ENCODE data around the gene CSNK1D.
A peak's percentile ranks its signal among the peaks of the same experiment; 100 is the strongest.

The CSNK1D gene

DNA sequence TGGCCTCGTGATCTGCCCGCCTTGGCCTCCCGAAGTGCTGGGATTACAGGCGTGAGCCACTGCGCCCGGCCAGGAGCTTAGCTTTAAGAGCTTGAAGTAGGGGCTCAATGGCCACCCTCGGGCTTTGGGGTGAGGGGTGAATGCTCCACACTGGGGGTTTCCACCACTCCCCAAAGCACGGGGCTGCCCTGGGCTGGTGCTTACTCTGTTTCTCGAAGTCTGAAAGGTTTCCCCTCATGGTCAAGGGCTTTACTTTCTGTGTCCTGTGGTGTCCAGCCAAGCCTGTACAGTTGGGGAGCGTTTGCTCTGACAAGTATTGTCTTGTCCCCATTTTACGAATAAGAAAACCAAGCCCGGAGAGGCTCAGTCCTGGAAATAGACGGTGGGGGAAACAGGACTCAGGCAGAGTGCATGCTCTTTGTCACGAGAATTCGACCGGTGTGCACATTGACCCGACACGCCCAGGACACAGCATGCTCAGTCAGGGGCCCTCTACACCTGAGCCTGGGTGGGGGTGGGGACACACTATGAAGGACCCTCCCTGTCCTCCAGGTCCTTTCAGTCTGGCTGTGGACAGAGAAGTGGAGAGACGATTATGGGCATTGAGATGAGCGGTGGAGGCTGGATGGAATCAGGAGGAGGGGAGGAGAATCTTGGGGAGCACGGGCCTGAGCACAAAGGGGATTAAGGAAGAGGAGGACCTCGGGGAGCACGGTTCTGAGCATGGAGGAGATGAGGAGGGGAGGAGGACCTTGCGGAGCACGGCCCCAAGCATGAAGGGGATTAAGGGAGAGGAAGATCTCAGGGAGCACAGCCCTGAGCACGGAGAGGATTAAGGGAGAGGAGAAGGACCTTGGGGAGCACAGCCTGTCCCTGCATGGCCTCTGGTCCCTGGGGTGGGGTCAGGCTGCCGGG is 36.4 kb upstream of the CSNK1D start:
- DNase-seq = no peak

DNA sequence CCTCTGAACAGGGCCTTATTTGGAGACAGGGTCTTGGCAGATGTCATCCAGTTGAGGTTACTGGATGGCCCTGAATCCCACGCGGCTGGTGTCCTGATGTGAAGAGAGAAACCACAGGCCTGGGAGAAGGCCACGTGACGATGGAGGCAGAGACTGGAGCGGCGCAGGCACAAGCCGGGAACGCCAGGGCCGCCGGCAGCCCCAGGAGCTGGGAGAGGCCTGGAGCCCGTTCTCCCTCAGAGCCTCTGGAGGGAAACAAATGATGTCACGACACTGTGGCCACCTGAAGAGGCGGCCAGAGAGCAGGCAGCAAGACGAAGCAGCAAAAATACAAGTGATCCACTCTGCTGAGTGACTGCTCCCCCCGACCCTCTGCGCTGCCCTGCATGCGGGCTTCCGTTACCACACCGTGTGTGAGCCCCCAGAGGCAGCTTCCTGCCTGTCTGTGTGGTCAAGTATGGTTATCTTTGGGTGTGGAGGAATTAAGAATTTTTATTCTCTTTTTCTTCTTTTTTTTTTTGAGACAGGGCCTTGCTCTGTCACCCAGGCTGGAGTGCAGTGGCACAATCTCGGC is 32.3 kb upstream of the CSNK1D start:
- DNase-seq = no peak

DNA sequence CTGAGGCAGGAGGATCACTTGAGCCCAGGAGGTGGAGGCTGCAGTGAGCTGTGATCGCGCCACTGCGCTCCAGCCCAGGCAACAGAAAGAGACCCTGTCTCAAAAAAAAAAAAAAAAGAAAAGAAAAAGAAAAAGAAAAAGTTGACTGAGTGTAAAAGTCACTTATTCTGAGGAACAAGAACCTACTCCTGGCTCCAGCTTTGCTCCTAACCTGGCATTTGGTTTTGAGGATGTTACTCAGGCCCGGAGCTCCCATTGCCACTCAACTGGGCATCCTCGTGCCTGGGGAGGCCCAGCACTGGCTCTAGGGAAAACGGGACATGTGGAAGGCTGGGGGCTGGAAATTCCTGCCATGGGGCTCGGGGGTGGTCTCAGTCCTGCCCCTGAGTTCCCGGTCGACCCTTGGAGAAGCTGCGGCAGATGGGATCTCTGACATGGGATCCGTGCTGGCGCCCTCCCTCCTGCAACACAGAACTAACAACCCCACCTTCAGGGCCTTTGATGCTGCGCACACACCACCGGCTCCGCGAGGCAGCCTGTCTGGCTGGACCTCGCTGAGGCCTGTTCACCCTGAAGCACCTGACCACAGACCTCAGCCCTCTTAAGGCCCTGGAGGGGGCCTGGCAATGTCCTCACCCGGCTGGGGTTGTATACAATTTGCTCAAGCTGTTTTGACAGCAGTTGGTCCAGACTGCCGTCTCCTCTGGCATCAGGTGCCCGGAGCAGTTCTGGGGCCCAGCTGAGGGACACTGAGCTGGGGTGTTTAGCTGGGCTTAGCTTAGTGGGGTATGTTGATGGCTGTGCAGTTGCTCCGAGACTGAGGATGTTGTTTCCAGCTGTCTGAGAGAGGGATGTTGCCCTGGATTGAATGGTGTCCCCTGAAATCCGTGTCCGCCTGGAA is 31.6 kb upstream of the CSNK1D start:
- no peak for DNase-seq

- DNase-seq = no peak
Measured at GRCh38 chr17:82303944-82304808, 30.7 kb upstream of the CSNK1D start.

GRCh38 chr17:82302991-82303943 is 29.8 kb upstream of the CSNK1D start:
- peak; percentile 64 for DNase-seq

GRCh38 chr17:82302568-82302963 is 29.1 kb upstream of the CSNK1D start:
- DNase-seq = peak; percentile 41

DNA sequence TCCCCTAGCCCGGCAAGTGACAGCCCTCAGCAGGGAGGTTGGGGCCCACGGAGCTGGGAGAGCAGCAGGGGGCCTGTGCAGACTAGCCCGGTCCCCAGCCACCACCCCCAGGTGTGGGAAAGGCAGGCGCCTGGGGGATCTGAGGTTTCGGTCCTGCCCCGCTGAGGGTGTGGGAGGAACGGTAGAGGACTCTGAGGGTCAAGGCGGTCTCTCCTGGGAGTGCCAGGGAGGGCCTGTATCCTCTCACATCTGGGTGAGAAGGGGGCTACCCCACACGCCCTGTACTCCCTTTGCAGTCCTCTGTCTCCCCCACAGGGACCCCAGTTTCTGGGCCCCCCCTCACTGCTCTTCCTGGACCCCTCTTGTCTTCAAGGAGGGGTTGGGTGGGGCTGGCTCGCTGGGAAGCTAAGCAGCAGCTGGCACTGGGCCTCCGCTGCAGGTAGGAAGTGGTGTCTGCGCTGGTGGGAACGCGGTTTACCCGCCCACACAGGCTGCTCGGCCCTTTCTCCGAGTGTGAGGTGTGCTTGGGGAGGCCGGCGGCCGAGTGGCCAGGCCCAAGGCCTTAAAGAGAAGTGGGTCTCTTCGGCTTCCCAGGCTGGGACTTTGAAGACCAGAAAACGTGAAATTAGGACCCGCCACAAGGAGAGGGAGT is 28.5 kb upstream of the CSNK1D start:
- DNase-seq = peak; percentile 70

DNA sequence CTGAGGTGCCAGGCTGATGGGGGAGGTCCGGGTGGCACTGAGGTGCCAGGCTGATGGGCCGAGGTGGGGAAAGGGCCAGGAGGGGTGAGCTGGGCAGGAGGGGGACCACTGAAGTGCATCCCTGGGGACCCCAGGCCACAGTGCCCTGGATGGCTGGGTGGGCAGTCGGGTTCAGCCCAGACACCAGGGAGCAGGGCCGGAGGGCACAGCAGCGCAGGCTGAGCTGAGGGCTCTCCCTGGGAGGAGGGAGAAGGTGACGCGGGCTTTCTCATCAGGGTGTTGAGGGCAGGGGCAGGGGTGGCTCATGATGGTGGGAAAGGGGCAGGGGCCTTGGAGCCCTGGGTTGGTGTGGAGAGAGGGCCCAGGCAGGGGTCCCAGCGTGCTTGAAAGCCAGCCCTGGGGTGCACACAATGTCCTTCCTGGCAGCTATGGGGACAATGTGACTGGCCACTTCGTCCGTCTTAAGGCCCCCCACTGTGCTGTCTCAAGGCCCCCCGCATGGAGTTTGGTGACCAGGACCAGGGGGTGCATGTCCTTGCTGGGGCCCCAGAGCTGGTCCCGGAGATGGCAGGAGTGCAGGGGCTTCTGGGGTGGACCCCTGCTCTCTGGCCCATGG is 27.9 kb upstream of the CSNK1D start:
- no peak for DNase-seq

DNA sequence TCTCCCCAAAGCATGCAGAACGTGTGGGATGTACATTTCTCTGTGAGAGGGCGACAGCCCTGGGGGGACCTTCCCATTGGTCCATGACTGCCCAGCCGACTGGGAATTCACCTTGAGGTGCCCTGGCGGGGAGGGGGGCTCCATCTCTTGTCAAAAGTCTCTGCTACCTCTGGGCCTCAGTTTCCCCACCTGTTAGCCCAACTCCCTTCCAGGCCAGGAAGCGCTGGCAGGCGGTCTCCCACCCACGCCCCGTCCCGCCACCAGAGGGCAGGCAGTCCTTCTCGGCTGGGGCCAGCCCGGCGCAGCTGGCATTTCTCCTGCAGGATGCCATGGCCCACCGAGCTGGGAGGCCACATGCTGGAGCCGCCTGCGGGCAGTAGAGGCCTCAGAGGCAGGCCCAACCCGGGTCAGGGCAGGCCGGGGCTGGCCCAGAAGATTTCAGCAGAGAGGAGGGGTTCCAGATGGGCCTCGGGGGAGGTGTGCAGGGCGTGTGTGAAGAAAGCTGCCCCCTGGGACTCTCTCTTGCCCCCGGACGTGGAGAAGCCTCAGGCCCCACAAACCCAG is 27.3 kb upstream of the CSNK1D start:
- peak; percentile 83 for DNase-seq

GRCh38 chr17:82300228-82300627 is 26.7 kb upstream of the CSNK1D start:
- DNase-seq = no peak

- DNase-seq = peak; percentile 55
Measured at GRCh38 chr17:82299452-82299851, 26.0 kb upstream of the CSNK1D start.

DNA sequence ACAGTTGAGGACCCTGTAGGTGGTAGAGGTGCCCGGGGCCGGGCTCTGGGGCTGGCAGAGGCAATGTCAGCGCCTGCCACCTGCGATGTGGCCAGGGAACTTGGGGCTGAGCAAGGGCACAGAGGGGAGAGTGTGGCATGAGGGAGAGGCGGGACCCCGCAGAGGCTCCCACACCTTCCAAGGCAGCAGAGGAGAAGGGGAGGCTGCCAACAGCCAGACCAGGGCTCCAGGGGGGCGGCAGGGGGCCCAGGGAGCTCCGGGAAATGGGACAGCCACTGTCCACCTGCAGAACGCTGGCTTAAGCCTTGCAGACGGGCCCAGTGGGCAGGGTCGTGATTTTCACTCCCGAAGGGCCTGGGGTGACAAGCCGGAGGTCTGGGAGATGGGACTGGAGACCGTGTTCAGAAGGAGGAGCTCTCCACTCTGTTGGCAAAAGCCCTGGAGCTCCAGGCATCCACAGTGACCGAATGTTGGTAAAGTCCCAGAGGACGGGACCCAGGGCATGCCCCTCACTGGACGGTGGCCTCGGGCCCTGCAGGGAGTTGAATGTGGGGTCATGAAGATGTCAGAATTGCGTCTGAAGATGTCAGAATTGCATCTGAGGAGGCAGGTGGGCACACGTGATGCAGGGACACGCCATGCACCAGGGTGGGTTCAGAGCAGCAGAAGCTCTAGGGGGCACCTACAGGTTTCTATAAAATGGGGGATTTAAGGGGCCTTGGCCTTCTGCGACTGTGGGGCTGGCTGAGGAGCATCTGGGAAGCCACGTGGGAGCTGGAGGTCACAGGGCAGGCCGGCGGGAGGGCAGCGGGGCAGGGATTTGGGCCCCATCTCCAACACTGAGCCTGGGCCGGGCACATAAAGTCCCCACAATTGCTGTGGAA is 25.3 kb upstream of the CSNK1D start:
- no peak for DNase-seq

- peak; percentile 93 for DNase-seq
Measured at GRCh38 chr17:82297714-82298537, 24.4 kb upstream of the CSNK1D start.

- peak; percentile 82 for DNase-seq
Measured at GRCh38 chr17:82297280-82297713, 23.8 kb upstream of the CSNK1D start.

DNA sequence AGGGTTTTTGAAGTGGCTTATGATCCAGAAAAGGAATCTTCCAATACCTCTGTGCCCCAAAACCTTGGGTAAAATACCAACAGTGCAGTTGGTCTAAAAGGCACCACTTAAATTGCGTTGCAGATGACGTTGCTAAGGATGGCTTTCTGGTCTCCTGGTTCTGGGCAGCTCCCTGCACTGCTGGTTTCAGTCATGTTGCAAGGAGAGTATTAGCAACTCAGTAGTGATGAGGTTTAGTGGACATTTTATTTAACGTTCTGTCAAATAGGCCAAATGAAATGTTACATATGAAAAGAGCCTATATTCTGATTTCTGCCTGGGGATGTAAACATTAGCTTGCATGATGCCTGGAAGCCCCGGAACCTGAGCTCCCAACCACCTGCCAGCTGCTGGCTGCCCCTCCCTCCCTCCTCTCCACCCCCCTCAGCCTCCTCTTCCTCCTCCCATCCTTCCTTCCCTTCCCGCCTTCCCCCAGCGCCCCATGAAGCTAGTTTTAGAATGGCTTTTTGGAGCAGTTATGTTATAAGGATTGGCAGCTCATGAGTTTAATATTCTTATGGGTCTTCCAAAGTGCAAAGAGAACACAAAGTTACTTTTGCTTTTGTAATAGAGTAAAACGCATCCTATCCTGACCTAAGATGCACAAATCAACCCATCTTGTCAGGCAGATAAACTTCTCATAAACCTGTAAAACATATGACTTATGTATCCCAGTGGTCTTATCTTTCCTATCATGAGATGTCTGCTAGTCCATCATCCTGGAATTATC is 23.2 kb upstream of the CSNK1D start:
- DNase-seq = peak; percentile 43

DNA sequence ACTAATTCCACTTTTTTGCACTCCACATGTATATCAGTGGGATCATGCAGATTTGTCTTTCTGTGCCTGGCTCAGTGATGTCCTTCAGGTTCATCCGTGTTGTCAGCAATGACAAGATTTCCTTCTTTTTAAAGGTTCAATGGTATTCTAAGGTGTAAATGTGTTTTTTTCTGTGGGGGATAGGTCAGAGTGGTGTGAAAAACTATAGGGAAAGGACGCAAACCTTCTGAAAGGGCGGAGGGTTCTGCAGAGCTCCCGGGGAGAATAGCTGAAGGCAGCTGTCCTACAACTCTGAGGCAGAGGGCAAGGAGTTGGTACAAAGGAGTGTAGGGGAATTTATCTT is 21.9 kb upstream of the CSNK1D start:
- no peak for DNase-seq
